NCI-H774 (cell line): ENCODE results near the gene PSMC5.
"Not testable (repeated sequence)": the region's sequence is repeated elsewhere in the genome, so short reads cannot be mapped to it uniquely, and the experiment has no call there.

Source experiments
- DNase-seq: peaks from one replicate; lab custom pipeline; 2025; lab: John Stamatoyannopoulos, UW

PSMC5 gene

DNA sequence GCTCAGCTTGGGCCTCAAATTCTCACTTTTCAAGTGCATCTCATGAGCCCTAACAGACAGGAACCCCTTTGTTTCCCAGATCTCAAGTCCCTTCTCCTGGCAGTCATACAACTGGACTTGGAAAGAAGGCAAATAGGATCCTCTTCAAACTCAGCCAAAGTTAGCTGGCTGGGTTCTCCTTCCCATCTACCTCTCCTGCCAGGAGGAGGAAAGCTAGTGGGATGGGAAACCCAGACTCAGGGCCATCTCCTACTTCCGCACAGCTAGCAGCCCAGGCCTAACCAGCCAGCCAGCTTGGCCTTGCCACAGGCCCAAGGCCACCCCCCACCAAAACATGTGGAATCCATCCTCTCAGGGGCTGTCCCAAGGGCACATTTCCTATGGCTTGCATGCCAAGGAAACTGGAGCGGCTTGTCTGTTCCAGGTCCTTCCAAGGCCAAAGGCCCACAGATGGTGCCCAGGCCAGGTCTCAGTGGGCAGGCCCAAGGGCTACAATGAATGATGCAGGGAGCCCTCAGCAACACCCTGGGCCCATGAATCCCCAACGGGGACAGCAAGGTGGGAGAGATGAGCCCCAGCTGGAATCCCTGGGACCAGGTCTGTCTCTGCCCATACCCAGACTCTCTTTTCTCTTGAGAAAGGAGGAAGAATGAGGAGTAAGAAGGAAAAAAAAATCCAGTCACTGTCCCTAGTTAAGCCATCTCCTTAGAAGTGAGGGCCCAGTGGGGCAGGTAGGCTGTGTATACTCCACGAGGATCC is 13.5 kb downstream of the PSMC5 start:
- DNase-seq: no peak

DNA sequence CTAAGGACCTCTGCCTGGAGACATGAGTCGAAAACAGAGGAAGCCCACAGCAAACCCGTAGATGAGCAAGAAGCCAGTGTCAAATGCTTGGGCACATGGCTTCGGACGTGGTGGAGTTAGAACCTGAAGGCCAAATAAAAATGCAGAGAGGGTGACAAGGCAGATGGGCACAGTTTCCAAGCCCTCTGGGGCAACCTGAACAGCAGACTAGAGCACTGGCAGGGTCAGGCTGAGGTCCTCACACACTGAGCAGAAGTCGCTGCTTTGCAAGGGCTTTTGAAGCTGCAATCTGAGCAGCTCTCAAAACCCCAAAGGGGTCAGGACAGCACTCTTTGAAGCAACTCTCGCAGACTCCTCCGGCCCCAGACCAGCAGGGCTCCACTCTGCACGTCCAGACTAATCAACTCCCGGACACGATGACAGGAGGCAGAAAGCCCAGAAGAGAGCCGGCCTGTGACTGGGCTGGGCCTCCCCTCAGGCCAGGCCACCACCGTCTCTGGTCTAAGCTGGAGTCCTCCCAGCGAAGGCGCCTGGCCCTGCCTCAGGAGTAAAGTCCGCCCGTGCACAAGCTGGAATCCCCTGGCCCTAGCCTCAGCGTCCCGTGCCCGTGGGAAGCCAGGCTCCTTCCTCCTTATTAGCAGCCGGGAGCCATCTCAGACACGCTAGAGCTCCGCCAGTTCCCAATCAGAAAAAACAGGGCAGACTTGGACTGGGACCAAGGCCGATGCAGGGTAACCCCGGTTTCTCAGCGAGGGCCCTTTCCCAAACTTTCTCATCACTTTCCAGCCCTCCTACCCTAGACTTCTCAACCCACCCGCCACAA is 14.3 kb downstream of the PSMC5 start:
- DNase-seq: no peak

DNA sequence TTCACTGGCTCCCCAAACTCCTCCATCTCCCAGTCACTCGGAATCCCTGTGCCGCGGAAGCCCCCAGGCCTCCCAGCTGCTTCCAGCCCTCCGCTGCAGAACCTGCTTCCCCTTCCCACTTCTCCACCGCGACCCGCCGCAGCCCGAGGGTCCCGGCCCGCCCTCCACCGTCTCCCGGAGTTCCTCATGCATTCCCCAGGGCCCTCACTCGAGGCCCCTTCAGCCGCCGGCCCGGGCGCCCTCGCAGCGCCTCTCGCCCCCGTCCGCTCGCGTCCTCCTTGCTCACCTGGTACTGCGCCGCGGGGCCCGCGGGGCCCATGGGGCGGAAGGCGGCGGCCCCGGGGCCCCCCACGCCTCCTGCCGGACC is 14.9 kb downstream of the PSMC5 start:
- peak; percentile 66 for DNase-seq

DNA sequence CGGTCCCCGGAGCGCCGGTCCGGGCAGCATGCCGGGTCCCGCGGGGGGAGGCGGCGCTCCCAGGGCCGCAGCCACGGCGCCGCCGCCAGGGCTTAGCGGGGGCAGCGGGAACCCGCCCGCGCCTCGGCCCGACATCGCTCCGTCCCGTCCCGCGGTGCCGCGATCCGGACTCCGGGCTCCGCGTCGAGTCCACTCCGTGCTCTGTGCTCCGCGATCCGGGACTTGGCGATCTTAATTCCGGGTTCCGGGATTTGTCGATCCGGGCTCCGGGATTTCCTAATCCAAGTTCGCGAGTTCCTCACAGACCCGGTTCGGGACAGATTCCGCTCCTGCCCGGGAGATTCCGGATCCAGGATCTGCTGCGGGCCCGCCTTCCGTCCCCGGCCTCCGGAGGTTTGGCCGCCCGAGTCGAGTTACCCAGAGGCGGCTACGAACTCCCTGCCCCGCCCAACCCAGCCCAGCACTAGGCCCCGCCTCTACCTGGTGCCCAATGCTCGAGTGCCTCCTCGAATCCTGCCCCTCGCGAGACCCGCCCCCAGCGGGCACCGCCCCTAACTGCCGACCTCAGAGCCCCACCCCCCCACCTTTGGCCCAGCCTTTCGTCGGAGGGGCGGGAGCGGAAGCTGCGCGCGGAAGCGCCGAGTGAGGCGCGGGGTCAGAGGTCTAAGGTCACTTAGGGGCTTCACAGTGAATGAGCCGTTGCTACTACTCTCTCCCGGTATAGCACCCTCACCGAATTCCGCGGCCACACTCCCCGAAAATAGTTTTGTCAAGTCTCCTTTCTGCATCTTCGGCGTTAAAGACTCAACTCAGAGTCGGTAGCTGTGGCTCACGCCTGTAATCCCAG is 15.5 kb downstream of the PSMC5 start, which contains the start of gene SMARCD2:
TSS of gene SMARCD2 (minus strand) at position 146 of the 847 bp plus-strand sequence. CDS start at position 135, 11 bp downstream.
- peak; percentile 99 for DNase-seq

DNA sequence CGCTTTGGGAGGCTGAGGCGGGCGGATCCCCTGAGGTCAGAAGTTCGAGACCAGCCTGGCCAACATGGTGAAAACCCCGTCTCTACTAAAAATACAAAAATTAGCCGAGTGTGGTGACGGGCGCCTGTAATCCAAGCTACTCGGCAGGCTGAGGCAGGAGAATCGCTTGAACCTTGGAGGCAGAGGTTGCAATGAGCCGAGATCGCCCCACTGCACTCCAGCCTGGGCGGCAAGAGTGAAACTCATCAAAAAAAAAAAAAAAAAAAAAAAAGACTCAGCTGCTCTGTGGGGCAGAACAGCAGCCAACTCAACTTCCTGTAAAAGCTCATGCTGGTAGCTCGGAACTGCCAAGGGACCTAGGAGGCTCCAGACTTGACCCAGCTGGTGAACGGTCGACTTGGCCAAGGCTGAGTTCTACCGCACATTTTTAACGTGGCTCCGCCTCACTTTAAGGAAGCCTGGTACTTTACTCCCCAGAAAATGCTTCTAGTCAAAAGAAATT is 16.2 kb downstream of the PSMC5 start:
- not testable (repeated sequence) for DNase-seq

DNA sequence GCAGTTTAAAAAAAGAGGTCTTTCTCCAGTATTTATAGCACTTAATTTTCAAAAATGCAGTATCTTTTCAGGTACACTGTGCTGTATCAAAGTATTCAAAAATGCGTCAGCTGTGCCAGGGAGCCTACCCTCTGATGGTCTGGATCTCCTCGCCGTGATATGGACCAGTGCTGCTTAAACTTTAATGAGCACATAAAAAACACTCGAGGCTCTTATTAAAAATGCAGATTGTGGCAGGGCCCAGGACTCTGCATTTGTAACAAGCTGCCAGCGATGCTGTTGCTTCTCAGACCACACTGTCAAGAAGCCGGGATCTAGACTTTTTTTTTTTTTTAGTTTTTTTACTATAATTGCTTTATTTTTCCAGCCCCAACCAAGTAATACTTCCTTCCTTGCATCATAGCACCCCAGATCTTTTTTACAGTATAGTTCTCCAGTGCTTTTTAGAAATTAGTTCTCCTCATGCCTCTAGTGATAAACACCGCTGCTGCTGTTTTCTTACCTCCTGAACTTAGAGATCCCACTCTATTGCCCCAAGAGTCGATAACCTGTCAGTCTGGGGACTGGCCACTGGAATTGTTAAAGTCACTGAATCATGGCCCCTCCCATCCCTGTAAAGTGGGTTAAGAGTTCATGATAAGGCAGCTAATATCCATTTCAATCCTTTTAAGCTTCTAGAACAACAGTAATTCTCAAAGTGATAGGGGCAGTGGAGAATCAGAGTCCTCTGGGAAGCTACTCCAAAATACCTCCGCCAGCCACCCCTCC is 16.9 kb downstream of the PSMC5 start:
- no peak for DNase-seq

DNA sequence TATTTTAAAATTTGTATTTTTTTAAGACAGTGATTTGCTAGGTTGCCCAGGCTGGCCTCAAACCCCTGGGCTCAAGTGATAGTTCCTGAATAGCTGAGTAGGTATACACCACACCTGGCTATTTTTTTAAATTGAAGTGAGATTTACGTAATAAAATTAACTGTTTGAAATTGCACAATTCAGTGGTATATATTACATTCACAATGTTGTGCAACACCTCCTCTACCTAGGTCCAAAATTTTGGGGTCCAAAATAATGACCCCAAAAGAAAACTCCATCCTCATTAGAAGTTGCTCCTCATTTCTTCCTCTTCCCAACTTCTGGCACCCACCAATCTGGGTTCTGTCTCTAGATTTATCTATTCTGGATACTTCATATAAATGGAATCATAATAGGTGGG is 18.3 kb downstream of the PSMC5 start:
- DNase-seq: no peak

DNA sequence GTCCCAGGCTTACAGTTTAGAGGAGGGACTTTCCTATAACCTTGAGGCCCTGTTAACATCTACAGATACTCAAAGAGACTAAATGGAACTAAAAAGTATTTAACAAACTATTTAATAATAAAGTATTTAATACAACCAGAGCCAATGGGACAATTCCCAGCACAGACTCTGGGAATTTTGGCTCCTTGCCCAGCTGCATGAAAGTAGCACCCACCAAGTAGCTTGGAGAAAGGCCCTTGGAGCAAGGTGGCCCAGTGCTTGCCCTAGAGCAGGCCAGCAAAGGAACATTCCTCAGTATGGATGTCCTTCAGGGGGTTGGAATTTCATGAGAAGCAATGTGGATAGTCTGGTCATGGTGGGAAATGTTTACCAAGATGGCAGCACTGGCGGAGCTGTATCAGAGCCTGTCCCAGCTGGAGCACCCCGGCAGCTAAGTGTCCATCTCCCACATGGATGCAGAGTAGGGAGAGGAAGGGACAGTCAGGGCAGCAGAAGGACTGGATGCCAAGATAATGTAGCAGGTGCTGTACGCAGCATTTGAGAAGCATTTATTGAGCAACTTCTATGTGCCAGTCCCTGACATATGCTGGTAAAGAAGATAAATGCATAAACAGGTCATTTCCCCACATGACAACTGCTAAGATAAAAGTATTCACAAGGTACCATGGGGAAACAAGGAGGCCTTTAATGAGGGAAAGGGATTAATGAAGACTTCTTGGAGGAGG is 20.5 kb downstream of the PSMC5 start:
- DNase-seq: no peak

DNA sequence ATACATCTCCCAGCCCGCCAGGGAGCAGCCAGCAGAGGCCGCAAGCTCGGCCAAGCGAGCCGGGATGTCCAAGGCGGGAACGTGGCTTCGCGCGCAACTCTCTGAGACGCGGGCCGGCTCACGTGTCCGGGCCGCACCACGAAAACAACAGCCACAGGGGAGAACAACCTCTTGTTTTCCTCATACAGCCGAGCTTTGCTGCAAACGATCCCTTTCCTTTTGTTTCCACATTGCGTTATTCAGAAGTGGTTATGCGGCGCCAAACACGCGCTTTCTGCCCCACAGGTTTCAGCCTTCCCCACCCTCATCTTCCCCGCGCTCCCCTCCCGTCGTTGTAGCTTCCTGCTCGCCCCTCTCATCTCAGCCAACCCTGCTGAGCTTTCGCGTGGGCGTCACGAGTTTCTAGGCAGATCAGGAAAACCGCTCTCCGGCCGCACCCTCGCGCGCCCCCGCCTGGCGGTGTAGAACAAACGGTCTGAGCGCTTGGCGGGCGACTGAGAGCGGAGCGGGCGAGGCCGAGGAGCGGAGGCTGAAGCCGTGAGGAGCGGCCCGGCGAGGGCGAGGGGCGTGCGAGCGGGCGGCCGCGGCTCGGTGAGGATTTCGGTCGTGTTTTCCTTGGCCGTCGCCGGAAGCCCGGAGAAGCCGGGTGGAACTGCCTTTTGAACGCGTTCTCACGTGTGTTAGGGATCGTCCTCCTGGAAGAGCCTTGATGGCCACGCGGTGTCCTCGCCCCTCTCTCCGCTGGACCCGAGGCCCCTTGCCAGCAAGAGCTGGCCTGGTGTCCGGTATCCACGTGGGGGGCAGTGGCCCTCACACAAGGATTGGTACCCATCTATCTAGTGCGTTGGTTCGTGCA is 21.8 kb downstream of the PSMC5 start:
- DNase-seq: peak; percentile 30

DNA sequence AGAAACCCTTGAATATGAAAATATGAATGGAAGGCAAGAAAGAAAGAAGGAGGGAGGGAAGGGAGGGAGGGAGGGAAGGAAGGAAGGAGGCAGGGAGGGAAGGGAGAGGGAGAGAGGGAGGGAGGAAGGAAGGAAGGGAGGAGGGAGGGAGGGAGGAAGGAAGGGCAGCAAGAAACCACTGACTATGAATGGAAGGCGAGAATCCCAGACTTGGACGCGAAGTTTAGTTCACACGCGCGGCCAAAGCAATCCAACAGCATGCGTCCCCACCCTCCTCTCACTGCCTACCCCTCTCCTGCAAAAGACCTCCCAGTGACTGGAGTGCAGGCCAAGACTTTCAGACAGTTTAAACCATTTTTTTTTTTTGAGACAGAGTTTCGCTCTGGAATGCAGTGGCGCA is 23.2 kb downstream of the PSMC5 start:
- no peak for DNase-seq

DNA sequence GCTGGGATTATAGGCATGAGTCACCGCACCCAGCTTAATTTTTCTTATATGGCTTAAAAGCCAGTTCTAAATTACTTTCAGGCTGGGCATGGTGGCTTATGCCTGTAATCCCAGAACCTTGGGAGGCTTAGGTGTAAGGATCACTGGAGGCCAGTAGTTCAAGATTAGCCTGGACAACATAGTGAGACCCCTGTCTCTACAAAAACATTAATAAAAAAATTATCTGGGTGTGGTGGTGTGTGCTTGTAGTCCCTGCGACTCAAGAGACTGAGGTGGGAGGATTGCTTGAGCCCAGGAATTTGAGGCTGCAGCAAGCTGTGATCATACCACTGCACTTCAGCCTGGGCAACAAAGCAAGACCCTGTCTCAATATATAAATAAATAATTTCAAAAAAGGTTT is 26.0 kb downstream of the PSMC5 start:
- DNase-seq: no peak

DNA sequence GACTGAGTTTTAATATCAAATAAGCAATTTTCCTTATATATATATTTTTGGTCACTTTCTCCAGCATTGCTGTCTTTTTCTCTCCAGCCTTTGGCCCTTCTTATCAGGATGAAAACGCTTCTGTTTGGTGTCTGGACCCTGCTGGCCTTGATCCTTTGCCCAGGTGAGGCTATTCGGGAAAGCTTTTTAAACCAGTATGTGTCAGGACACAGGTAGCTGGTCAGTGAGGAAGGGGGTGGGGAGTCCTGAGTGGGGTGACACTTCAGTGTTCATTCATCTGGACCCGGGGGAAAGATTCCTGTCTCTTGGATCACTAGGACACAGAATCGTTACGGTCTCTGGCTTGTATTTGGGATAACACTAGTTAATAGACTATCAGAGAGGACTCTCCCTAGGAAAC is 27.5 kb downstream of the PSMC5 start:
- DNase-seq: no peak

DNA sequence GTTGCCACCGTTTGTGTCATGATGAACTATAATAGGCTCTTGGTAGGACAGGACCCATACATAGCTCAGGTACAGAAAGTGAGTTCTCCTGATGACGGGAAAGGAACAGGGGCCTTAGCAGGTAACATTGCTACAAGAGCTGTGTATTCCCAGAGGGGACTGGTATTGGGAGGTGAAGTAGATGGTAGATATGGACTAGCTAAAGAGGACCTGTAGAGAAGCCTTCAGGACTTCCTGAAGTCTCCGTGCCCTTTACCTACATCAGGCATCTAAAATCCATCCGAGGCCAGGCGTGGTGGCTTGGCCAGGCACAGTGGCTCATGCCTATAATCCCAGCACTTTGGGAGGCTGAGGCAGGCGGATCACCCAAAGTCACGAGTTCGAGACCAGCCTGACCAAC is 28.0 kb downstream of the PSMC5 start:
- DNase-seq: no peak

DNA sequence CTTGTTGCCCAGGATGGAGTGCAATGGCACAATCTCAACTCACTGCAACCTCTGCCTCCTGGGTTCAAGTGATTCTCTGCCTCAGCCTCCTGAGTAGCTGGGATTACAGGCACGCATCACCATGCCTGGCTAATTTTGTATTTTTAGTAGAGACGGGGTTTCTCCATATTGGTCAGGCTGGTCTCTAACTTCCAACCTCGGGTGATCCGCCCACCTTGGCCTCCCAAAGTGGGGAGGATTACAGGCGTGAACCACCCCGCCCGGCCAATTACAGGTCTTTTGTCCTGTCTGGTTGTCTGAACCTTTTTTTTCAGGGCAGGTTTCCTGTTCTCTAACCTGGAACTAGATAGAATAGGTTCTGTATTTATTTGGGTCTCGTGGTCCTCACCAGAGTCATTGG is 29.2 kb downstream of the PSMC5 start:
- not testable (repeated sequence) for DNase-seq

DNA sequence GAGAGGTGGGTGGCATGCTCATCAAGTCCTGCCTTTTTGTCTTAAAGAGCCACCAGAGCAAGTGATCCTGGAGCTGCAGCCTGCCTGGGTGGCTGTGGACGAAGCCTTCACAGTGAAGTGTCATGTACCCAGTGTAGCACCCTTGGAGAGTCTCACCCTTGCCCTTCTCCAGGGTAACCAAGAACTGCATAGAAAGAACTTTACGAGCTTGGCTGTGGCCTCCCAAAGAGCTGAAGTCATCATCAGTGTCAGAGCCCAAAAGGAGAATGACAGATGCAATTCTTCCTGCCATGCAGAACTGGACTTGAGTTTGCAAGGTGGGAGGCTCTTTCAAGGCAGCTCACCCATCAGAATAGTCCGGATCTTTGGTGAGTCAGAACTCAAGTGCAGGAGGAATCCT is 32.0 kb downstream of the PSMC5 start:
- no peak for DNase-seq

DNA sequence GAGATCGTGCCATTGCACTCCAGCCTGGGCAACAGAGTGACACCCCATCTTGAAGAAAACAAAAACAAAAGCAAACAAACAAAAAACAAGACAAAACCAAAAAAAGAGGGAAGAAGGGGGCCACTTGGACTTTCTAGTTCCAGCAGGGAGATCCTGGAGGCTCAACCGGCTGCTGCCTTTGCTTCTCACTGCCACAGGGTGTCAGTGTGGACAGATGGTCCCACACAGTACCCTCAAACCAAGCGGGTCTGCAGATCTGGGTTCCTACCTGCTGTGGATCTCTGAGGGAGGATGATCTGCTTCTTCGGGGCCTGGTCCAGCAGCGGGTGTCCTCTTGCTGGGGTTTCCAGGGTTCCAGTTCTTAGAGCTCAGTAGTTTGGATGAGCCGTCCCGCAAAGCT is 39.4 kb downstream of the PSMC5 start:
- not testable (repeated sequence) for DNase-seq

DNA sequence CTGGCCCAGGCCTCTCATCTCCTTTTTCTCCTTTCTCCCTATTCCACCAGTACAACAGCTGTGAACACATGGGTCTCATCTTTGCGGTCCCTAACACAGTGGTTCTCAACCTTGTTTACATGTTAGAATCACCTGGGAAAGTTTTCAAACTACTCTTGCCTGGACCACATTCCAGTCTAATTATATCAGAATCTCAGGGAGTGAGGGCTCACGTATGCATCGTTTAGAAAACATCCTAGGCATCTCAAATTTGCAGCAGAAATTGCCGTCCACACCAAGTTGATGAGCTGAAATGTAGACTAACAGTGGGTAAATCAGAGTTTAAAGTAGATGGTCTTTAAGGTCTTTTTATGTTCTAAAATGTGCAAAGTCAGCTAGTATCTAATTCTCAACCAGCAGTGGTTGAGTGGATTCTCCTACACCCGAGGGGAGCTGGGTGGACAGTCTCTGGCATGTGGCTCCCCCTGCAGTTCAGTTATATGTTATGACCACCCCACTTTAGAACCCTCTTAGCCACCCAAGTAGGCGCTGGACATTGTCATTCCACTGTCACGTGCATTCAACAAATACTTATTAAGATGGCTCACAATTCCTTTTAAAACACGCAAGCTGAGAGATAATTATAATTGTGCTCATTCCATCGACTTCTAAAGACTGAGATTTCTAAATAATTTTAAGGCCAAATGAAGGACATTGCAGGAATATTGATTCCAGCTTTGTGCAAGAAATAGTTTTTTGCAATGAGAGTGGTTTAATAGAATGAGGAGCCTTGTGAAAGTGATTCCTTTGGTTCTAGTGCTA is 42.5 kb downstream of the PSMC5 start:
- DNase-seq: not testable (repeated sequence)

DNA sequence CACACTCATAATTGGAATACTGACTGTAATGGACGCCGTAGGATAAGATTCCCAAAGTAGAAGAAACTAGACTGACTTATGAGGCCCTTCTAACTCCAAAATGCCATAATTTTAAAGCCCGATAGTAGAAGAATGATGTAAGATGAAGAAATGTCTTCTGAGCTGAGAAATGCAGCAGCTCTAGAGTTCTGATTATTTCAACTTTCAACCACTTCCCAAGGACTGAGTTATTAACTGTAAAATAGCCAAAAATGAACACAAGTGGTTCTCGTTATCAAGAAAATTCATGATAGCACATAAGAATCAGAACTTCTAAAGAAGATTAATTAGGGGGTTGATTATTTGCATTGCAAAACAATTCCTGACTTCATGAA is 43.0 kb downstream of the PSMC5 start:
- DNase-seq: not testable (repeated sequence)
